Breast epithelium (tissue), 3 donors: ENCODE data around the gene RIPK3.
"Not testable (repeated sequence)": the region's sequence is repeated elsewhere in the genome, so short reads cannot be mapped to it uniquely, and the experiment has no call there.

ENCODE experiments used
- POLR2A ChIP-seq: fragments of 450-650 bp; IDR thresholded peaks from one replicate; pipeline ENCODE4 v1.6.1; 2016; ENCODE audit warnings: antibody characterized with exemption, mild to moderate bottlenecking, moderate library complexity
- POLR2AphosphoS5 ChIP-seq, 3 donors: sonication (generic); formaldehyde crosslinking; IDR thresholded peaks; one replicate each; pipeline ENCODE4 v1.6.1; 2017; ENCODE audit warnings: antibody characterized with exemption in 3 of 3
- TF ChIP-seq, protein P1 (sequence below), 3 donors: fragments of 450-650 bp; IDR thresholded peaks; one replicate each; pipeline ENCODE4 v1.5.1; 2016 to 2017; ENCODE audit warnings: antibody characterized with exemption in 3 of 3, mild to moderate bottlenecking in 3 of 3, moderate library complexity in 3 of 3

DNA sequence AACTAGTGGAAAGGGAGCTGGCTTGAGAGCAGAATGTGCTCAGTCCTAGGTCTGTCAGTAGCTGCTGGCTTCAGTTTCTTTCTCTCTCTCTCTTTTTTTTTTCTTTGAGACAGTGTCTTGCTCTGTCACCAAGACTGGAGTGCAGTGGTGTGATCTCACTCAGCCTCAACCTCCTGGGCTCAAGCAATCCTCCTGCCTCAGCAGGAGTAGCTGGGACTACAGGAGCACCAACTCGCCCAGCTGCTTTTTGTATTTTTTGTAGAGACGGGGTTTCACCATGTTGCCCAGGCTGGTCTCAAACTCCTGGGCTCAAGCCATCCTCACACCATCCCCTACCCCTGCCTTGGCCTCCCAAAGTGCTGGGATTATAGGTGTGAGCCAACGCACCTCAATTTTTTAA is 31.8 kb upstream of the RIPK3 start:
- TF ChIP-seq, protein P1, sequence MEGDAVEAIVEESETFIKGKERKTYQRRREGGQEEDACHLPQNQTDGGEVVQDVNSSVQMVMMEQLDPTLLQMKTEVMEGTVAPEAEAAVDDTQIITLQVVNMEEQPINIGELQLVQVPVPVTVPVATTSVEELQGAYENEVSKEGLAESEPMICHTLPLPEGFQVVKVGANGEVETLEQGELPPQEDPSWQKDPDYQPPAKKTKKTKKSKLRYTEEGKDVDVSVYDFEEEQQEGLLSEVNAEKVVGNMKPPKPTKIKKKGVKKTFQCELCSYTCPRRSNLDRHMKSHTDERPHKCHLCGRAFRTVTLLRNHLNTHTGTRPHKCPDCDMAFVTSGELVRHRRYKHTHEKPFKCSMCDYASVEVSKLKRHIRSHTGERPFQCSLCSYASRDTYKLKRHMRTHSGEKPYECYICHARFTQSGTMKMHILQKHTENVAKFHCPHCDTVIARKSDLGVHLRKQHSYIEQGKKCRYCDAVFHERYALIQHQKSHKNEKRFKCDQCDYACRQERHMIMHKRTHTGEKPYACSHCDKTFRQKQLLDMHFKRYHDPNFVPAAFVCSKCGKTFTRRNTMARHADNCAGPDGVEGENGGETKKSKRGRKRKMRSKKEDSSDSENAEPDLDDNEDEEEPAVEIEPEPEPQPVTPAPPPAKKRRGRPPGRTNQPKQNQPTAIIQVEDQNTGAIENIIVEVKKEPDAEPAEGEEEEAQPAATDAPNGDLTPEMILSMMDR (IDR thresholded peaks at IDR 0.05) = not testable (repeated sequence)
- not testable (repeated sequence) for TF ChIP-seq POLR2A; POLR2AphosphoS5 (IDR thresholded peaks at IDR 0.05)
